GM21576 (cell line): ENCODE data around the gene TRIM2.

Experiments
- ATAC-seq: cut with Tn5 transposase; IDR thresholded peaks from one replicate; pipeline ENCODE4 v1.9.1; 2021; ENCODE audit warnings: mild to moderate bottlenecking, moderate library complexity; ENCODE audit not compliant: unreplicated experiment

Gene TRIM2

DNA sequence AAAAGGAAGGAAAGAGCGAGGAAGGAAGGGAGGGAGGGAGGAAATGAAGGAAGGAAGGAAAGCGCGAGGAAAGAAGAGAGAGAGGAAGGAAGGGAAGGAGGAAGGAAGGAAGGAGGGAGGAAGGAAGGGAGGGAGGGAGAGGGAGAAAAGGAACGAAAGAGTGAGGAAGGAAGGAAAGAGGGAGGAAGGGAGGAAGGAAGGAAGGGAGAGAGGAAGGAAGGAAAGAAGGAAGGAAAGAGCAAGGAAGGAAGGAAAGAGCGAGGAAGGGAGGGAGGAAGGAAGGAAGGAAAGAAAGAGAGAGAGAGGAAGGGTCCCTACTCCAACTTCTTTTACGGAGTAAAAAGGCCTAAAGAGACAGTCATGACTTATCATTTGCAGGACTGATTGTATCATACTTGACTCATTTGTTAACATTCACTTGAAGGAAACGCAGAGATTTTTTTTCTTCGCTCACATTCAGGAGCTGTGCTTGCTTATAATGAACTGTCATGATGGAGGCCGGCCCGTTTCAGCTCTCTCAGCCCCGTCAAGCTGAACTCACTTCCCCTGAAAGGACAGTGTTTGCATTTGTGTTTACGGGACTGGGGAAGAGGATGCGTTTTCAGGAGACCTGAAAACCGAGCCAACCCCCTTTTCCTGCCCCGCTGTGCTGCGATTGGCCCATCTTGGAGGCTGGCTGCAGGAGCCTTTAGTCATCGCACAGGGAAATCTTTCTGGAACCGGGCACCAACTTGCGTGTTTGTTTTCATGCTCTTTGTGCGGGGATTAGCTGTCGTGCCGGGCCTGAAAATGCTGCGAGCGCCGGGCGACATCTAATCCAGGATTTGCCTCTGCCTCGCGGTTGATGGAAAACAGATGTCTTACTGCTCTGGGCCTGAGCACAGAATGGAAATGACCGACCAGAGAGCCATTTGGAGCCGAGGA is 17.8 kb downstream of the TRIM2 start:
- ATAC-seq = peak; percentile 26

DNA sequence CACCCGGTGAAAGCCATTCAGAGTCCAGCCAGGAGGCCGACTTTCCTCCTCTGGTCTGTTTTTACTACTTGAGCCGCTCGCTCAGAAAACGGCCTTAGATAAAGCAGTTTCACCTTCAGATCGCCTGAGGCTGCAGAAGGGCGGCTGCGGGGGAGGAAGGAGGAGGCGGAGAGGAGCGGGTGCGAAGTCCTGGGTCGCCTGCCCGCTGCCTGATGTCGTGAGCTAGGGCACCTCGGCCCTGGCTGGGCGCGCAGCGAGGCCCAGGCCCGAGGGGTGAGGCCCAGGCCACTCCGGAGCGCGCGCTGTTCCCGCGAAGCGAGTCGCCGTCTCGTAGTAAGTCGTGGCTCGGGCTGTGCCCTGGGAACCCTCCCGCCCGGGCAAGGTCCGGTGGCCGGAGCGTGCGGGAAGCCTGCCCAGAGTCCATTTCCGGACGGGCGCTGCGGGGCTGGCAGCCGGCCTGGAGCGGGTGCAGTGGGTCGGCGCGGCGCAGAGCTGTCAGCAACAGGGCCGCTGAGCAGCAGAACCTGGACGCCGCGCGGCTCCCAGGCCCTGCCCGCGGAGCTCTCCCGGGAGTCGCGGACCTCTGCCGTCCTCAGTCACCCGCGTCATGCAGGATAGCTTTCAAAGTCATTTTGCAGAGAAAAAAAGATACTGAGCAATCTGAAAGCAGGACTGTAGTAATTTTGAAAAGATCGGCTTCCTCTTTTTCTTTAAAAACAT is 18.6 kb downstream of the TRIM2 start:
- peak; percentile 60 for ATAC-seq

DNA sequence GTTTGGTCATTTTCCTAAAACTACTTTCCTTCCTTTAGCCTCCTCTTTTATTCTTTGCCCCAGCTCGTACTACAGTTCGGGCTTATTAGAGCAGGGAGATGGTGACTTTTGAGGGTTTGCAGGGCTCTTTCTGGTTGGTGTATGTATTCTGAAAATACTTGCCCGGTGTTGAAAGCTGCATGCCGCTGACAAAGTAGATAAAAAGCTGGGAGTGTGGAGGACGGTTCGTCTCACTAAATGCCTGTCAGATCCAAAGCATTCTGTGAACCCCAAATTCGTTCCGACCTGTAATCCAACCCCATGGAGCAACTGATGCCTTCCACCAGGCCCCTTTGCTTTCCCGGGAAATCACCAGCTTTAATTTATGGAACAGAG is 19.2 kb downstream of the TRIM2 start:
- peak; percentile 36 for ATAC-seq

DNA sequence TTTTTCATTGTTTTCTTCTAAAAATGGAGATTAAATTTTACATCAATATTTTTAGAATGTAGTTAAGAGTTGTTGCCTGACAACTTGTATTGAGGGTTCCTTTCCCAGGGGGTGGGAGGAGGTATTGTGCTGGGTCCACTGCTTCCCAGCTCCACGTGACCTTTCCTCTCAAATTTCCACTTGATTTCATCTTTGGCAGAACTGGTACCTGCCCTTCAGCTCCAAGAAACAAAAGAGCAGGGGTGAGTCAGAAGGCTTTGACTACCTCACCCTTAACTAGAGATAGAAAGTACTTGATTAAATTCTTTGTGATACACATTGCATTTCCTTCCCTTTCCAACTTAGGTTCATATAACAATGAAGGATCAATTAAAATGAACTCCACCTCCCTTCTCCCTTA is 19.7 kb downstream of the TRIM2 start:
- no peak for ATAC-seq

GRCh38 chr4:153224474-153224873 is 20.2 kb downstream of the TRIM2 start:
- no peak for ATAC-seq

DNA sequence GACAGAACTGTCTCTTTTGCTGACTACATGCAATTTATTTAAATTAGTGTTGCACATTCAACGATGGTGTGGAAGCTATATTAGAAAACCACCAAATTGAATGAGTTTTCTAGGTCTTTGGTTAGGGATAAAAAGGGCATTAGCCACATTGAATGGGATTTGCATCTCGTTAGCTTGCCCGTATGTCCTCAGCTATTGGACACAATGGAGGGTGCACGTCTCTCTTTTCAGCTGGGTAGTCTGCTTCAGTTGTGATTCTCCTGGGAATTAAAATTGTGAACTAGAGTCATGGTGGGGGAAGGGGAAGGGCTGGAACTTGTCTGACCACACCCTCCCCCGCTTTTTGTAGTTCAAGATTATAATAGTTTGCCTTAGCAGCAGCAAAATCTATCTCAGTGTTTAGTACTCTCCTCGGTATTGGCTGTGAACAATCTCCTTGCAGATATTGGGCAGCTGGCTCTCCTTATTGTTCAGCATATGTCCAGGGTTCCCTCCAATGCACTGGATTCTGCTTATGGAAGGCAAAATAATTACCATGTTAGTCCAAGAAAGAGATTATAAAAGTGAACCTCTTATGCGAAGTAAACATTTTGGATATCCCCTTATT is 23.3 kb downstream of the TRIM2 start:
- no peak for ATAC-seq

DNA sequence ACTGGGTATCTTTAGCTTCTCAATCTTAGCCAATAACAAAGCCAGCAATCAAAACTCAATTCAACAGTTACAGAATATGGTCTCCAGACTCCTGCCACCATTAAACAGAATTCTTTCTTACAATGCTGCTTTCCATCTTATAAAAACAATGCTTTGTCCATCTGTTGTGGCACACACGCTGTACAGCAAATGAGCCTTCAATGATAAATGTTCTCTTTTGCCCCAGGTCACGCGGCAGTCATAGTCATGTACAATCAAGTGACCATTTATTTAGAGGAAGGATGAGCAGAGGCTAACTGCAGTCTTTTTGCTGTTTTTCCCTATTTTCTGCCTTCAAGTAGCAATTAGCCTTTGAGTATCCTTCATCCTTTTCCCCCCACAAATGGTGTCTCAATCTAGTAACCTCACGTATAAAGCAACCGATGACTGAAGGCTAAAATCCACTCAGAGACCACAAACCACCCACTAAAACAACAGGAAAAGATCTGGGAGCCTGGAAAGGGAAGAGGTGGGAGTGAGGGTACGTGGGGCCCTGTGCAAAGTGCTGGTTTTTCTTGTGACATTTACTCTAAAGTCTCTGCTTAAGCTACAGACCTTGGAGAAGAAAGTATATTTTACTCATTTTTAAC is 24.4 kb downstream of the TRIM2 start:
- no peak for ATAC-seq

GRCh38 chr4:153229545-153229944 is 25.3 kb downstream of the TRIM2 start:
- no peak for ATAC-seq

- ATAC-seq = no peak
These were observed 28.5 kb downstream of the TRIM2 start for GRCh38 chr4:153232768-153233167.

DNA sequence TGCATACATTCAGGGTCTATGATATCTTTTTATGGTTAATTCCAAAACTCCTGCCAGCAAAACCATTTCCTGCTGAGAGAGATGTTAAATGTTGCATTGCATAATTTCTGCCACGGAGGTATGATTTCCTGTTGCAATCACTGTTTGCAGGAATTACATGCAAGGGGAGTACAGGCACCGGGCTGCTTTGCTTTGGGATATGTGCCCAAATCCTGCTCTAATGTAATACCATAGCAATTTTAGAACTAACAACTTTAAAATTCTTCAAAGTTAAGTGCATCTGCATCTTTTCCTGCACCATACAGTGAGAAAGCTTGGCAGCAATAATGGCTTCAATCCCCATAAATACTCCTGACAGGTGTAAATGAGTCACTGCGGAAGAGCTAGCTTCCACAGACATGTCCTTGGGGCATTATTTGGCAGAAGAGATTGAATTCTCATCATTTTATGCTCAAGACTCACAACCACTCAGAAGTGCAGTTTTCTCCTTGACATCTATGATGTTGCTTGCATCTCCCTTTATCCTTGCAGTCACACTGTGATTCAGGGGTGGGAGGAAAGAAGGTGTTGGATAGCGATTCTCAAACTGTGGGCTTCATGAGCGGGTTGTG is 29.6 kb downstream of the TRIM2 start:
- no peak for ATAC-seq

GRCh38 chr4:153234885-153235284 is 30.6 kb downstream of the TRIM2 start:
- ATAC-seq = no peak

GRCh38 chr4:153238135-153238919 is 34.1 kb downstream of the TRIM2 start:
- ATAC-seq = no peak

DNA sequence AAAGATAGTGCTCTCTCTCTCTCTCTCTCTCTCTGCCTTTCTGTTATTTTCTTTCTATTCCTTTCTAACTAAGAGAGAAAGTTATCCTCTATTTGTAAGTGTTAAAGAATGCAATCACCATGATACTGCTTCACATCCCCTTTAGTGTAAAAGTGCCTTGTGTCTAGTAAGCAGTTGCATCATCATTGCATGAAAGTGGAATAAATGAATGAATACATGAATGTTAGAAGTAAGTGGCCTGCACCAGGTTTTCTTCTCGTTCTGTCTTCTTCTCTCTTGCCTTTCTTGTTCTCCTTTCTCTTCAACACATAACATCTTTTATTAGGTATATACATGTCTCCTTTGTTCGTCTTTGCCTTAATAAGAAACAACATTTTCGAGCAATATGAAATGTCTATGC is 35.2 kb downstream of the TRIM2 start:
- ATAC-seq = no peak

- ATAC-seq = no peak
These were observed 37.1 kb downstream of the TRIM2 start for GRCh38 chr4:153241295-153241694.

GRCh38 chr4:153241970-153242838 is 38.0 kb downstream of the TRIM2 start:
- ATAC-seq = no peak

- no peak for ATAC-seq
These were observed 38.6 kb downstream of the TRIM2 start for GRCh38 chr4:153242839-153243324.

- no peak for ATAC-seq
These were observed 39.2 kb downstream of the TRIM2 start for GRCh38 chr4:153243468-153243867.

DNA sequence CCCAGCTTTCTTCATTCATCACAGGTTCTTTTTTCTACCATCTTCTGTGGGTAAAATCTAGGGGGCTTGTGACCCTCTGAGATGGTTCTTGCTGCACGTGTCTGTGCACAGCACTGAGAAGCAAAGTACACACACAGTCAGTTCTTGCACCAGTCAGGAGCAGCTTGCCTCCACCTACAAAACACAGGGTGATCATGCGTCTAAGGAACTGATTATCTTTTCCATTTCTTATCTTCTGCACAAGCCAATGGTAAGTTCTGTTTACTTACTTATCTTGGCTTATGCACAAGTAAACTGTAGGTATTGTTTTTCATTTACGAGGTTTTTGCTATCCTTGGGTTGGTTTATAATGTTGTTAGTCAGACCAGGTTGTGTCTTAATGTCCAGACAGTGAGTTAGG is 40.7 kb downstream of the TRIM2 start:
- no peak for ATAC-seq

DNA sequence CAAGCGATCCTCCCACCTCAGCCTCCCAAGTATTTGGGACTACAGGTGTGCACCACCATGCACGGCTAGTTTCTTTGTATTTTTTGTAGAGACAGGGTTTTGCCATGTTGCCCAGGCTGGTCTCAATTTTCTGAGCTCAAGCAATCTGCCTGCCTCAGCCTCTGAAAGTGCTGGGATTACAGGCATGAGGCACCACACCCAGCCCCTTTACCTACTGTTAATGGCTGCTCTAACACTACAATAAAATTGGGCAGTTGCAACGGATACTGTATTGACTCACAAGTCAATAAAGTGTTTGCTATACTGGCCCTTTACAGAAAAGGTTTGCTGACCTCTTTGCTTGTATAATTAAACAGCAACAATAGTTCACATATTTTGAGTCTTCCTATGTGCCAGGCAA is 41.5 kb downstream of the TRIM2 start:
- no peak for ATAC-seq
